Measurements from ENCODE around the gene AQP2. TPM values are rescaled to one million over a fixed set of nuclear protein-coding genes. Genes with fewer than 3 reads are reported as not detected.

AQP2 gene
- total RNA-seq, 6 experiments from 2014 or later: not detected

GRCh38 chr12:49946497-49946896 is 4.0 kb upstream of the AQP2 start:
- DNase-seq: no peak
- Mint-ChIP-seq H3K27ac (no peak overlapping the region), H3K27me3 (ENCODE audit: insufficient read depth) (peaks cover 26% of the 10 kb centered on the region), H3K36me3 (ENCODE audit: low read depth) (no peaks in the 10 kb centered on the region), H3K4me1 (ENCODE audit: low read depth) (peaks cover 12% of the 10 kb centered on the region), H3K9me3 (no peaks in the 10 kb centered on the region), H3K4me3 (no peak overlapping the region)
- no peak for TF ChIP-seq CTCF (IDR thresholded peaks at IDR 0.05)

DNA sequence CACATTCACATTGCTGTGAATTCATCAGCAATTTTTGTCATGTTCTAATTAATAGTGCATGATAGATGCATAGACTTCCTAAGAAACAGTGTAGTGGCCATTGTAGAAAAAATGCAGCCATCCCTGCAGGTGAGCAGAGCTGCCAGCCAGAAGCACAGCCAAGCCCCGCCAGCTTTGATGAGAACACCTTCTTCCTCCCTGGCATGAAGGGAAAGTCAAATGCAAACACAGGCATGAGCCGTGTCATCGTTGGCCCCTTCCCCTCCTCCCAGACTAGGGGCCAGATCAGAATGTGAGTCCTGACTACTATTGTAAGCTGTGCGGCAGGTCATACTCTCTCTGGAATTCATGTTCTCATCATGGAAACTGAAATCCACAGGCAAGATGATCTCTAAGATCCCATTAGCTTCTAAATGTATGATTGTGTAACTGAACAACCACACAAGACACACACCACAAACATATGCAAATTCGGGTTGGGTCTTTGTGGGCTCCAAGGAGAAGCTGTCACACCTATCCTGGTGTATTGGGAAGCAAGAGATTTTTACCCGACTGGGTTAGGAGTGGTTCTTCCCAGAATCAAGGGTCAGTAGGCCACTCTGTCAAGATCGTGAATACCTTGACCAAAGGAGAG is 2.8 kb upstream of the AQP2 start:
- no peak overlapping the region for H3K27ac Mint-ChIP-seq
- peaks cover 26% of the 10 kb centered on the region for H3K27me3 Mint-ChIP-seq (ENCODE audit: insufficient read depth)
- no peak for DNase-seq
- H3K36me3 Mint-ChIP-seq (ENCODE audit: low read depth): no peaks in the 10 kb centered on the region
- no peak for TF ChIP-seq CTCF (IDR thresholded peaks at IDR 0.05)
- H3K9me3 Mint-ChIP-seq: no peaks in the 10 kb centered on the region
- H3K4me3 Mint-ChIP-seq: no peak overlapping the region
- peaks cover 12% of the 10 kb centered on the region for H3K4me1 Mint-ChIP-seq (ENCODE audit: low read depth)

DNA sequence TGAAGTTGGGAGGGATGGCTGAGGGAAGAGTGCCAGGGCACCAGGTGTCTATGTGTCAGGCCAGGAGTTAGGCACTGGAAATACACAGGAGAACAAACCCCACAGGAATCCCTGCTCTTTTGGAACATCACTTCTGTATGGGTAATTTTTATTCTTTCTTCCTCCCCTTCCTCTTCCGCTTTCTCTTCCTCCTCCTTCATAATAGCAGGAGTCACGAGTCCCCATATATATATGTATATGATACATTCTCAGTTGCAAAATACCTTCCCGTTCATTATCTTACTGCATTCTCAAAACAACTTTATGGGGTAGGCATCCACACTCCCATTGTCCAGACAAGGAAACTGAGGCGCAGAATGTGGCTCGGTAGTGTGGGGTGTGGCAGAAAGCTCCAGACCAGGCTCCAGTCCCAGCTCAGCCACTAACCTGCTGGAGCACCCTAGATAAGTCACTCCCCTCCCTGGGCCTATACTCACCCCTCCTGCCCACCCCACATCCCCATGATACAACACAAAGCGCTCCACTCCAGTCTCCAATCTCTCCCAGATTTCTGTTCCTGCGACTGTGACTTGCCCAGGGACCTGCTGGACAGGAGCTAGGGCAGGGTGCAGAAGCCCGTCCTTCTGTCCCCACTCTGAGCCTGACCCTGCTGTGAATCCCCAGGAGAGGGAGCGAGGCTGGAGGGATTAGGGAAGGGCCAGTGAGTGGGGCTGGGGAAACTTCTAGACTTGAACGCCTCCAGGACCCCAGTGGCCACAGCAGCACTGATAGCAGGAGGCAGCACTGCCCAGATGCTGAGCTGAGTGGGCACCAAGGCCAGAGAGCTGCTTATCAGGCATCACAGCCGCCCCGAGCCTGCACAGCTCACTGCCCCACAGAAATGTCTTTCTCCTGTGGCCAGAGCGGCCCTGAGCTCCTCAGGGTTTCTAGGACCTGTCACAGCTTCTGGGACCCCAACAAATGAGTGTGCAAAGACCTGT is 1.4 kb upstream of the AQP2 start:
- no peak overlapping the region for H3K4me3 Mint-ChIP-seq
- no peaks in the 10 kb centered on the region for H3K9me3 Mint-ChIP-seq
- H3K27ac Mint-ChIP-seq: no peak overlapping the region
- no peaks in the 10 kb centered on the region for H3K36me3 Mint-ChIP-seq (ENCODE audit: low read depth)
- no peak for DNase-seq
- peaks cover 12% of the 10 kb centered on the region for H3K4me1 Mint-ChIP-seq (ENCODE audit: low read depth)
- no peak for TF ChIP-seq CTCF (IDR thresholded peaks at IDR 0.05)
- H3K27me3 Mint-ChIP-seq (ENCODE audit: insufficient read depth): peaks cover 39% of the 10 kb centered on the region

DNA sequence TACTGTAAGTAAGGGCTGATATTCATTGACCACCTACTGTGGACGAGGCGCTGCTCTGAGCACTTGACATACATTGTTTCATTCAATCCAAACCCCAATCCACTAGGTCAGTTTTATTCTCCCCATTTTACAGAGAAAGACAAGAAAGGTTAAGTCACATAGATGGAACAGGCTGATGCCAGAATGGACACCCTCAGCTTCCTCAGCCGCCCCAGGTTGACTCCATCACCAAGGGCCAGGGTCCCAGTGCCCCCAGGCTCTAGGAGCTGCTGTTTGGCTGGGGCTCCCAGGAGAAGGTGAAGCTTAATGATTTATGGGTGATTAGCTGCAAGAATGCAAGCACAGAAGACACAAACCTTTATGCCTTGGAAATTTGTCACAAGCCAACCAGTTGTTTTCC is 671 bp upstream of the AQP2 start:
- Mint-ChIP-seq H3K4me1 (ENCODE audit: low read depth) (peaks cover 12% of the 10 kb centered on the region), H3K36me3 (ENCODE audit: low read depth) (no peaks in the 10 kb centered on the region), H3K9me3 (no peaks in the 10 kb centered on the region), H3K27ac (no peak overlapping the region), H3K4me3 (no peak overlapping the region), H3K27me3 (ENCODE audit: insufficient read depth) (peaks cover 44% of the 10 kb centered on the region)
- TF ChIP-seq CTCF (IDR thresholded peaks at IDR 0.05): no peak
- DNase-seq: no peak

GRCh38 chr12:49951411-49952240 is 1.1 kb downstream of the AQP2 start:
- Mint-ChIP-seq H3K36me3 (ENCODE audit: low read depth) (no peaks in the 10 kb centered on the region), H3K27me3 (ENCODE audit: insufficient read depth) (peaks cover 48% of the 10 kb centered on the region), H3K9me3 (no peaks in the 10 kb centered on the region), H3K4me3 (no peak overlapping the region), H3K27ac (no peak overlapping the region), H3K4me1 (ENCODE audit: low read depth) (no peaks in the 10 kb centered on the region)
- TF ChIP-seq CTCF (IDR thresholded peaks at IDR 0.05): no peak
- DNase-seq: no peak
